HL-60 (cell line): ENCODE results near the gene ZNF316.

ENCODE experiments used
- CTCF ChIP-seq: IDR thresholded peaks from one replicate; pipeline ENCODE4 v1.5.1; 2011; ENCODE audit warnings: low read length, control low read depth, inconsistent platforms; ENCODE audit not compliant: insufficient read depth
- REST ChIP-seq: IDR thresholded peaks from 2 replicates; pipeline ENCODE4 v1.6.1; 2012; ENCODE audit warnings: low read depth; ENCODE audit not compliant: insufficient replicate concordance

GRCh38 chr7:6614953-6615722, 22.0 kb upstream of the ZNF316 start, which contains the start of gene ZNF853:
- TF ChIP-seq CTCF (no peak), REST (no peak)
